Parathyroid adenoma (tissue), 2 donors: ENCODE measurements around the gene MSRB1.

Source experiments
- H2AFZ ChIP-seq: fragments of 300-600 bp; sonication (generic); one replicate; pipeline ENCODE4 v1.7.0; 2017; ENCODE audit warnings: antibody characterized with exemption, mild to moderate bottlenecking
- H3K27ac ChIP-seq: fragments of 300-600 bp; sonication (generic); one replicate; pipeline ENCODE4 v1.7.0; 2017
- H3K27me3 ChIP-seq: fragments of 300-600 bp; sonication (generic); one replicate; pipeline ENCODE4 v1.7.0; 2017; ENCODE audit warnings: low read length; ENCODE audit not compliant: control insufficient read depth, insufficient read depth
- H3K36me3 ChIP-seq: fragments of 300-600 bp; sonication (generic); one replicate; pipeline ENCODE4 v1.7.0; 2017; ENCODE audit warnings: low read length; ENCODE audit not compliant: control insufficient read depth, insufficient read depth
- H3K4me1 ChIP-seq: fragments of 300-600 bp; sonication (generic); one replicate; pipeline ENCODE4 v1.7.0; 2017; ENCODE audit warnings: control low read depth
- H3K4me2 ChIP-seq: fragments of 300-600 bp; sonication (generic); one replicate; pipeline ENCODE4 v1.7.0; 2017; ENCODE audit warnings: low read length
- H3K4me3 ChIP-seq: fragments of 300-600 bp; sonication (generic); one replicate; pipeline ENCODE4 v1.7.0; 2017; ENCODE audit warnings: low read depth, low read length
- H3K79me2 ChIP-seq: fragments of 300-600 bp; sonication (generic); one replicate; pipeline ENCODE4 v1.7.0; 2017; ENCODE audit warnings: control low read depth
- H3K9ac ChIP-seq: fragments of 300-600 bp; sonication (generic); one replicate; pipeline ENCODE4 v1.7.0; 2017; ENCODE audit warnings: mild to moderate bottlenecking
- H3K9me3 ChIP-seq: fragments of 300-600 bp; sonication (generic); one replicate; pipeline ENCODE4 v1.7.0; 2017; ENCODE audit warnings: low read length; ENCODE audit not compliant: control insufficient read depth
- CTCF ChIP-seq: fragments of 300-600 bp; sonication (generic); IDR thresholded peaks from one replicate; pipeline ENCODE4 v1.7.0; 2017; ENCODE audit warnings: antibody characterized with exemption, mild to moderate bottlenecking
- donor health status: primary hyperparathyroidism.

Gene MSRB1

GRCh38 chr16:1929578-1930337 is 13.2 kb downstream of the MSRB1 start:
- Histone ChIP-seq H3K4me1 (peaks cover 4% of the 10 kb centered on the region), H3K27ac (no peak overlapping the region), H3K9me3 (no peaks in the 10 kb centered on the region), H3K36me3 (no peaks in the 10 kb centered on the region), H3K4me2 (peak overlapping the region; percentile 74), H3K79me2 (no peaks in the 10 kb centered on the region), H3K27me3 (no peaks in the 10 kb centered on the region), H3K9ac (peak overlapping the region; percentile 72), H2AFZ (peak overlapping the region; percentile 100), H3K4me3 (peak overlapping the region; percentile 61)
- peak; percentile 99 for TF ChIP-seq CTCF

- no peak for TF ChIP-seq CTCF
- H3K36me3 ChIP-seq = no peaks in the 10 kb centered on the region
- no peaks in the 10 kb centered on the region for H3K79me2 ChIP-seq
- H3K4me1 ChIP-seq = peaks cover 4% of the 10 kb centered on the region
- H2AFZ ChIP-seq = peak overlapping the region; percentile 100
- H3K4me2 ChIP-seq = peak overlapping the region; percentile 74
- no peaks in the 10 kb centered on the region for H3K9me3 ChIP-seq
- no peak overlapping the region for H3K27ac ChIP-seq
- peak overlapping the region; percentile 72 for H3K9ac ChIP-seq
- no peaks in the 10 kb centered on the region for H3K27me3 ChIP-seq
- H3K4me3 ChIP-seq = peak overlapping the region; percentile 61
Observed at GRCh38 chr16:1929105-1929504, 13.9 kb downstream of the MSRB1 start.

GRCh38 chr16:1926271-1926670 is 16.7 kb downstream of the MSRB1 start:
- Histone ChIP-seq H3K27ac (no peak overlapping the region), H3K4me1 (peaks cover 4% of the 10 kb centered on the region), H2AFZ (no peak overlapping the region), H3K27me3 (peaks cover 5% of the 10 kb centered on the region), H3K9ac (no peak overlapping the region), H3K79me2 (no peaks in the 10 kb centered on the region), H3K9me3 (no peaks in the 10 kb centered on the region), H3K36me3 (no peaks in the 10 kb centered on the region), H3K4me3 (no peak overlapping the region), H3K4me2 (no peak overlapping the region)
- no peak for TF ChIP-seq CTCF

GRCh38 chr16:1924095-1924494 is 18.9 kb downstream of the MSRB1 start:
- Histone ChIP-seq H3K9me3 (no peaks in the 10 kb centered on the region), H3K27ac (no peak overlapping the region), H3K36me3 (no peaks in the 10 kb centered on the region), H3K4me1 (peaks cover 1% of the 10 kb centered on the region), H3K9ac (no peak overlapping the region), H3K27me3 (peaks cover 7% of the 10 kb centered on the region), H2AFZ (no peak overlapping the region), H3K4me2 (no peak overlapping the region), H3K79me2 (no peaks in the 10 kb centered on the region), H3K4me3 (no peak overlapping the region)
- no peak for TF ChIP-seq CTCF
